ENCODE results near the gene THBS1. TPM values are rescaled to one million over a fixed set of nuclear protein-coding genes. Genes with fewer than 3 reads are reported as not detected.
A peak's percentile ranks its signal among the peaks of the same experiment; 100 is the strongest.

The THBS1 gene
- total RNA-seq, 2 donors from 2014 or later = 0.46 to 7.5 TPM

GRCh38 chr15:39610665-39611064, 29.8 kb downstream of the THBS1 start:
- DNase-seq (ENCODE audit: low spot score in 2 of 2) (no peak), ATAC-seq (no peak)
- Mint-ChIP-seq H3K9me3 (peaks cover 24 to 26% of the 10 kb centered on the region in 2 donors), H3K36me3 (peaks cover 16 to 35% of the 10 kb centered on the region in 2 donors), H3K27ac (no peak overlapping the region)

GRCh38 chr15:39613271-39613670, 32.4 kb downstream of the THBS1 start:
- no peak overlapping the region for H3K27ac Mint-ChIP-seq
- no peak for ATAC-seq
- no peak for DNase-seq (ENCODE audit: low spot score in 2 of 2)
- H3K9me3 Mint-ChIP-seq = peaks cover 22 to 26% of the 10 kb centered on the region in 2 donors
- H3K36me3 Mint-ChIP-seq = peaks cover 16 to 35% of the 10 kb centered on the region in 2 donors

GRCh38 chr15:39613861-39614260, 33.0 kb downstream of the THBS1 start:
- Mint-ChIP-seq H3K9me3 (peaks cover 17 to 26% of the 10 kb centered on the region in 2 donors), H3K27ac (no peak overlapping the region), H3K36me3 (peaks cover 16 to 29% of the 10 kb centered on the region in 2 donors)
- ATAC-seq (no peak), DNase-seq (ENCODE audit: low spot score in 2 of 2) (no peak)

GRCh38 chr15:39616731-39617455, 36.0 kb downstream of the THBS1 start:
- DNase-seq (ENCODE audit: low spot score in 2 of 2) (no peak), ATAC-seq (no peak)
- Mint-ChIP-seq H3K36me3 (peaks cover 9 to 17% of the 10 kb centered on the region in 2 donors), H3K9me3 (peaks cover 5 to 13% of the 10 kb centered on the region in 2 donors), H3K27ac (no peak overlapping the region)

- no peak overlapping the region for H3K27ac Mint-ChIP-seq
- H3K36me3 Mint-ChIP-seq = peaks cover 5 to 9% of the 10 kb centered on the region in 2 donors
- peaks cover 0 to 7% of the 10 kb centered on the region in 2 donors for H3K9me3 Mint-ChIP-seq
- ATAC-seq (no peak), DNase-seq (ENCODE audit: low spot score in 2 of 2) (no peak)
Measured at GRCh38 chr15:39618063-39618823, 37.4 kb downstream of the THBS1 start.

- Mint-ChIP-seq H3K36me3 (peaks cover 9 to 13% of the 10 kb centered on the region in 2 donors), H3K27ac (no peak overlapping the region), H3K9me3 (peaks cover 0 to 4% of the 10 kb centered on the region in 2 donors)
- DNase-seq (ENCODE audit: low spot score in 2 of 2) (no peak), ATAC-seq (no peak)
Measured at GRCh38 chr15:39621210-39621609, 40.3 kb downstream of the THBS1 start.

GRCh38 chr15:39621976-39622375, 41.1 kb downstream of the THBS1 start:
- ATAC-seq = no peak
- H3K9me3 Mint-ChIP-seq = peaks cover 0 to 8% of the 10 kb centered on the region in 2 donors
- peaks cover 9 to 21% of the 10 kb centered on the region in 2 donors for H3K36me3 Mint-ChIP-seq
- H3K27ac Mint-ChIP-seq = no peak overlapping the region
- DNase-seq (ENCODE audit: low spot score in 2 of 2) = no peak

GRCh38 chr15:39622660-39623516, 42.0 kb downstream of the THBS1 start:
- H3K9me3 Mint-ChIP-seq = peaks cover 0 to 13% of the 10 kb centered on the region in 2 donors
- peaks cover 9 to 30% of the 10 kb centered on the region in 2 donors for H3K36me3 Mint-ChIP-seq
- DNase-seq (ENCODE audit: low spot score in 2 of 2) (no peak), ATAC-seq (no peak)
- peak overlapping the region in 1 of 2 donors; percentile 90 for H3K27ac Mint-ChIP-seq

- H3K27ac Mint-ChIP-seq = peak overlapping the region; percentile 90 to 92
- H3K9me3 Mint-ChIP-seq = peaks cover 0 to 17% of the 10 kb centered on the region in 2 donors
- ATAC-seq = peak; percentile 86 to 90
- peaks cover 9 to 34% of the 10 kb centered on the region in 2 donors for H3K36me3 Mint-ChIP-seq
- DNase-seq (ENCODE audit: low spot score in 2 of 2) = peak in 1 of 2 donors; percentile 37
Measured at GRCh38 chr15:39623529-39623931, 42.7 kb downstream of the THBS1 start.

GRCh38 chr15:39624806-39625205, 43.9 kb downstream of the THBS1 start:
- peak overlapping the region; percentile 90 to 99 for H3K27ac Mint-ChIP-seq
- ATAC-seq (peak; percentile 74 to 77), DNase-seq (ENCODE audit: low spot score in 2 of 2) (peak; percentile 64 to 71)
- peaks cover 7 to 34% of the 10 kb centered on the region in 2 donors for H3K36me3 Mint-ChIP-seq
- peaks cover 0 to 17% of the 10 kb centered on the region in 2 donors for H3K9me3 Mint-ChIP-seq

- peaks cover 0 to 17% of the 10 kb centered on the region in 2 donors for H3K9me3 Mint-ChIP-seq
- no peak for DNase-seq (ENCODE audit: low spot score in 2 of 2)
- peak overlapping the region; percentile 90 to 99 for H3K27ac Mint-ChIP-seq
- peaks cover 4 to 34% of the 10 kb centered on the region in 2 donors for H3K36me3 Mint-ChIP-seq
- ATAC-seq = no peak
Measured at GRCh38 chr15:39625451-39625850, 44.6 kb downstream of the THBS1 start.

- Mint-ChIP-seq H3K9me3 (peaks cover 0 to 17% of the 10 kb centered on the region in 2 donors), H3K36me3 (peaks cover 4 to 34% of the 10 kb centered on the region in 2 donors), H3K27ac (peak overlapping the region; percentile 90 to 99)
- ATAC-seq (no peak), DNase-seq (ENCODE audit: low spot score in 2 of 2) (no peak)
Measured at GRCh38 chr15:39625856-39626255, 45.0 kb downstream of the THBS1 start.

- H3K36me3 Mint-ChIP-seq = peaks cover 4 to 34% of the 10 kb centered on the region in 2 donors
- peak overlapping the region in 1 of 2 donors; percentile 32 for H3K27ac Mint-ChIP-seq
- DNase-seq (ENCODE audit: low spot score in 2 of 2) (peak in 1 of 2 donors; percentile 3), ATAC-seq (no peak)
- H3K9me3 Mint-ChIP-seq = peaks cover 0 to 17% of the 10 kb centered on the region in 2 donors
Measured at GRCh38 chr15:39627451-39628143, 46.7 kb downstream of the THBS1 start.

- peaks cover 0 to 17% of the 10 kb centered on the region in 2 donors for H3K9me3 Mint-ChIP-seq
- no peak for DNase-seq (ENCODE audit: low spot score in 2 of 2)
- no peak overlapping the region for H3K27ac Mint-ChIP-seq
- H3K36me3 Mint-ChIP-seq = peaks cover 4 to 34% of the 10 kb centered on the region in 2 donors
- ATAC-seq = no peak
Measured at GRCh38 chr15:39628144-39628508, 47.2 kb downstream of the THBS1 start.

GRCh38 chr15:39628546-39629257, 47.8 kb downstream of the THBS1 start:
- ATAC-seq (no peak), DNase-seq (ENCODE audit: low spot score in 2 of 2) (no peak)
- H3K9me3 Mint-ChIP-seq = peaks cover 0 to 17% of the 10 kb centered on the region in 2 donors
- peak overlapping the region; percentile 62 to 88 for H3K27ac Mint-ChIP-seq
- peaks cover 4 to 34% of the 10 kb centered on the region in 2 donors for H3K36me3 Mint-ChIP-seq
